Endometrial microvascular endothelial cells (primary cell): Measurements from ENCODE around the gene C17orf114.

Experiments
- in situ Hi-C: cut with HindIII; loops from 2 replicates; pipeline ENCODE4 v1.10.0; 2017; ENCODE audit warnings: low sequenced_read_pairs, low pct_unique_long_range_greater_than_20kb; ENCODE audit errors: inconsistent ontology term

C17orf114 gene

DNA sequence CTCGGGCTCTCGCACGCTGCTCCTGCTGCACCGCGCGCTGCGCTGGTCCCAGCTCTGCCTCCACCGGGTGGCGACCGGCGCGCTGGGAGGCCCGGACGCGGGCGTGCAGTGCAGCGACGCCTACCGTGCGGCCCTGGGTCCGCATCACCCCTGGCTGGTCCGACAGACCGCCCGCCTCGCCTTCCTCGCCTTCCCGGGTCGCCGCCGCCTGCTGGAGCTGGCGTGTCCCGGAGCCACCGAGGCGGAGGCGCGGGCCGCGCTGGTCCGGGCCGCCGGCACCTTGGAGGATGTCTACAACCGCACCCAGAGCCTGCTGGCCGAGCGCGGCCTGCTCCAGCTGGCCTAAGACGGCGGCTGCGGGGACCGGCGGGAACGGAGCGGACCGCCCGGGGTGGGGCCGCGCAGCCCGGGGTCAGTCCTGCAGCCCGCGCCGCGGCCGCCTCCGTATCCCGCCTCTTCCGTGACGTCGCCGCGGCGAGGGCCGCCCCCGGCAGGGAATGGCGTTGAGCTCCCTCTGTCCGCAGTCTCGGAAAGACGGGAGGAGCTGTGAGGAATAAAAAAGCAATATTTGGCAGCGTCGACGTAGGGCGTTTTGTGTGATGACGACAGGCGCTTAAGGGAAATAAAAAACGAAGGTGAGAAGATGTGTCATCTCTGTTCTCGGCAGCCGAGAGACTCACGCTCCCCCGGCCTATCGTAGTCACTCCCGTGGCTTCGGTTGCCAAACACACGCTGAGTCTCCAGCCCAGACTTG is 12.0 kb downstream of the C17orf114 start:
- in situ Hi-C loops = no loop called here

DNA sequence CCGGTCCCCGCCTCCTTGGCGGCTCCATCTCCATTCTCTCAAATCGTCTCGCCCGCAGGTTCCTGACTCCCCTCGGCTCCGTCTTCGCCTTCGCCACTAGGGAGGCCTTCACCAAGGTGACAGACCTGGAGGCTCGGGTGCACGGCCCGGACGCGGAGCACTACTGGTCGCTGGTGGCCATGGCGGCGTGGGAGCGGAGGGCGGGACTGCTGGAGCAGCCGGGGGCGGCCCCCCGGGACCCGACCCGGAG is 12.5 kb downstream of the C17orf114 start:
- in situ Hi-C loops = no loop called here

DNA sequence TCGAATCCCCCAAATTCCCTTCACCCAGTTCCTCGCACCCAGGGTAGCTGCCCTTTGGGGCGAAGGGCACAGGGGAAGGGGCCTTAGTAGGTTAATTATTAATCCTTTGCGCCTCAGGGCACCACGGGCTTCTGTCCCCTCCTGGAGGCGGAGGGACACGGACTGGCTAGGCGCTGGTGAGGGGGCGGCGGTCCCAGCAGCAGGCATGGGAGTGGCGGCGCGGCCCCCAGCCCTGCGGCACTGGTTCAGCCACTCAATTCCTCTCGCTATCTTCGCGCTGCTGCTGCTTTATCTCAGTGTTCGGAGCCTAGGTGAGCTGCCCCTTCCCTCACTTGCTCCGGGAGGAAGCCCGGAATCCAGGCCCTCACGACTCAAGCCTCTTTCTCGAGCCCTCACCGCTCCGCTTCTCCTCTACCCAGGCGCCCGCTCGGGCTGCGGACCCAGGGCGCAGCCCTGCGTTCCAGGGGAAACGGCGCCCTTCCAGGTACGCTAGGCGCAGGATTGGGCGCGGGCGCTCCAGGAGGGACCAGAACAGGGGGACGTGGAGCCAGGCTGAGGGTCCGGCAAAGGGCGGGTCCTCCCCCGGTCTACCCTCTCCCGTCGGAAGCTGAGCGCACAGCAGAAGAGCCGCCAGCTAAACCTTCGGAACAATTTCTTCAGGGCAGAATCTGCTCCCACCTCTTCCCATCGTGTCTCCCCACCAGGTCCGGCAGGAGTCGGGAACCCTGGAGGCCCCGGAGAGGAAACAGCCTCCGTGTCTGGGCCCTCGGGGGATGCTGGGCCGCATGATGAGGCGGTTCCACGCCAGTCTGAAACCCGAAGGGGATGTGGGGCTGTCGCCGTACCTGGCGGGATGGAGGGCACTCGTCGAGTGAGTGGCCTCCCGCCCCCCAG is 13.1 kb downstream of the C17orf114 start, which contains the start of gene GLTPD2:
Gene GLTPD2, plus strand, starts transcription at position 158 of the 894 bp plus-strand sequence. Its CDS starts 48 bp downstream, at position 206.
- in situ Hi-C loops = no loop called here

DNA sequence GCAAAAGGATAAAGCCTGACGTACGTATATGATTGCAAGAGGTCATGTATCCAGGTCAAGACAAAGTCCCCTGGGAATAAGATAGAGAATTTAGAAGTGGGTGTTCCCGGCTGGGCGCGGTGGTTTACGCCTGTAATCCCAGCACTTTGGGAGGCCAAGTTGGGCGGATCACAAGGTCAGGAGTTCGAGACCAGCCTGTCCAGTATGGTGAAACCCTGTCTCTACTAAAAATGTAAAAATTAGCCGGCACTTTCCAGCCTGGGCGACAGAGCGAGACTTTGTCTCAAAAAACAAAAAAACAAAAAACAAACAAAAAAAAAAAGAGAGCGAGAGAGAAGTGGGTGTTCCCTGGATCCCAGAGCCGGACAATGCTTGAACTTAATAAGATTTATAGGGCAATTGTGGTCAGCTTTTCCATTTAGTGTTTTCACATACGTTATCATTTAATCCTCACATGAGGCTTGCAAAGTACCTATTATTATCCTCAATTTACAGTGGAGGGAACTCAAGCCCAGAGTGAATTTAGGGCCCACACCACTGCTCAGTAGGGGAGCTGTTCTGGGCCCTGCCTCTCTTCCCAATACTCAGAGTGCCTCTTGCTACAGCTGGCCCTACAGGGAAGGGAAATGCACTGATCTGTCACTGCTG is 13.8 kb downstream of the C17orf114 start:
- in situ Hi-C loops = no loop called here

DNA sequence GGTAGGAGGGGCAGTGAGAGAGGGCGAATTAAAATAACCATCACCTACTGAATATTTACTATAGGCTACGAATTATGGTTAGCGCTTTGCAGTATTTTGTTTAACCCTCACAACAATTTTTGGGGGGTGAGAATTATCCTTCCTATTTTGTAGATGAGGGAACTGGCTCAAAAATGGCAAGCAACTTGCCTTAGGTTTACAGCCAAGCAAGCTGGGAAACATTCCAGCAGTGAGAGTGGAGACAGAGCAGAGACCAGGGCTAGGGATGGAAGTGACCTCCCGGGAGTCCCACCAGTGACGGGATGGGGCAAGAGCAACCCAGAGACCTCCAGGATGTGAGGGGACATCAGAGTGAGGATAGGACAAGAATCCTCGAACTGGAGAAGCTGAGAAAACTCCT is 15.6 kb downstream of the C17orf114 start:
- in situ Hi-C loops = no loop called here

DNA sequence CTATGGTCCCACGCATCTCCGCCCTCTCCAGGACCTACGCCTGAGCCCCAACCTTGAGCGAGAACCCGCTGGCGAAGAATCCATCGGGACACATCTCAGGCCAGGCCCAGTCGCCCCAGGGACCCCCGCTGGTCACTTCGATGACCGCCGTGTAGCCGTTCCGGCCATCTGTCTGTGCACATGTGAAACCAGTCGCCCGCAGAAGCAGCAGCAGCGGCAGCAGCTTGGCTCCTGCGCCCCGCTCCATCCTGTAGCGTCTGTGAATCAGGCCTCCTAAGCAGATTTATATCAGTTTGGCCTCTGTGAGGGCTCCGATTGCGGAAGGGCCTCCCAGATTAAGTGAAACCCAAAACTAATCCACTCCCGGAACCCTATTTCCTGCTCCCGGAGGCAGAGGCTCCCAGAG is 16.0 kb downstream of the C17orf114 start, which contains the start of gene VMO1:
Gene VMO1, minus strand, starts transcription at position 259 of the 406 bp plus-strand sequence. Its CDS starts 12 bp downstream, at position 247.
- in situ Hi-C loops = no loop called here

DNA sequence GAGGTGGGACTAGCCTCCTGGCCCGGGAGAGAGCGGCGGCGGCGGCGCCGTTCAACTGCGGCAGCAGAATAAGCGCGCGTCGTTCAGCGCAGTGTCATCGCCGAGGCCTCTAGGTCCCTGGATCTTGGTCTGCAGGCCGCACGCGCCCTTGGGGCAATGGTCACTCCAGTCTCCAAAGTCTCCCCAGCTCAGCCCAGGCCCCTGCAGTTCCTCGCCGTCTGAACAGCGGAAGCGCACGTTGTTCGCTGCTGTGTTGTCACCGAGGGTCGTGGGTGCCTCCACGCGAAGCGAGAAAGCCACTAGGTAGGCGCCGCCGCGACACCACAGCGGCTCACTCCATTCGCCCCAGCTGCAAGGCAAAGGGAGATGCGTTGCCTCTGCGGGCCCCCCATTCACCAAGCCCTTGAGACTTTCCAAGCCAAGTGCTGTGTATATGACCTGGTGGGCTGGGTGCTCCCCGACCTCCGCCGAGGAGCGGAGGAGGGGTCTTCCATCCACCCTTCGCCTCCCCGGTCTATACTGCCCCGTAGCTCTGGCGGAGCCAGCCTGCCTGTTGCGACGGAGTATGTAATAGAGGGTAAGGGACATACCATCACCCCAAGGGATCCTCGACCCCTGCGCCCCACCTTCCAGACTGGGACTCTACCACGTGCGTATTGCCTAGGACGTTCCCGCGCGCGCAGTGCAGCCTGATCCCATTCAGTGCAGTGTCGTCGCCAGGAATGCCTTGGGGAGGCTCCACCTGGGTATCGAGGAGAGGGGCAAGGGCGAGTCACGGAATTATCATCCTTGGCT is 16.6 kb downstream of the C17orf114 start:
- in situ Hi-C loops = no loop called here

DNA sequence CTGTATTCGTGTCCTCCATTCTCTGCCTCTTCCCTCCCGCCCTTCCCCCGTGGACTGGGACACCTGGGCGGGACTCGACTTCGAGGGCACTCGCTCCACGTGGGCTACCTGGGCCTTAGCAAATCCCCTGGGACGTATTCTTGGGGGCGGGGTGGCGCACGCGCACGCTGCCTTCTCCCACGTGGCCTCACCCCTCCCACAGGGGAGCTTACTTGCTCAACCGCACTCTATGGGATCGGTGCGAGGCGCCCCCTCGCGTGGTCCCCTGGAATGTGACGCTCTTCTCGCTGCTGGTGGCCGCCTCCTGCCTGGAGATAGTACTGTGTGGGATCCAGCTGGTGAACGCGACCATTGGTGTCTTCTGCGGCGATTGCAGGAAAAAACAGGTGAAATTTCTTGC is 19.5 kb downstream of the C17orf114 start:
- in situ Hi-C loops = no loop called here

DNA sequence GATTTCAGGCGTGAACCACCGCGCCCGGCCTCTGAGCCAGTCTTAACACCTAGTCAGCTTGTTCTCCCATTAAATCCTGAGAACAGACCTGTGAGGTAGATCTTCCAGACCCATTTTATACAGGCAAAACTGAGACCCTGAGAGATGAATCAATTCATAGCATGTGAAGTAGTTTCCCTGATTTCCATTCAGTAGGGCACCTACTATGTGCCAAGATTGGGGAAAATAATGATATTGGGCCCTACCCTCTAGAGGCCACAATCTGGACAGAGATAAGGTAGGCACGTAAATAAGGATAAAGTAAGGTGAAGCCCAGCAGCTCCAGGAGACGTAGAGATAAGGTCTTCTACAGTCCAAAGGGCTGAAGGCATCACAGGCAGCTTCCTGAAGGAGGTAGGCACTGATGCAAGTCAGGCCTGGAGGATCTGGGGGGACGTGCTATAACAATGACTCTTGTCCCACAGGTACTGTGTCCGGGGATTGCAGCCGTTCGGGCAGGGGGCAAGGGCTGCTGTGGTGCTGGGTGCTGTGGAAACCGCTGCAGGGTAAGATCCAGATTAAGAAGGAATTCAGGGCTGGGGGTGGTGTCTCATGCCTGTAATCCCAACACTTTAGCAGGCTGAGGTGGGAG is 21.7 kb downstream of the C17orf114 start:
- in situ Hi-C loops = no loop called here

DNA sequence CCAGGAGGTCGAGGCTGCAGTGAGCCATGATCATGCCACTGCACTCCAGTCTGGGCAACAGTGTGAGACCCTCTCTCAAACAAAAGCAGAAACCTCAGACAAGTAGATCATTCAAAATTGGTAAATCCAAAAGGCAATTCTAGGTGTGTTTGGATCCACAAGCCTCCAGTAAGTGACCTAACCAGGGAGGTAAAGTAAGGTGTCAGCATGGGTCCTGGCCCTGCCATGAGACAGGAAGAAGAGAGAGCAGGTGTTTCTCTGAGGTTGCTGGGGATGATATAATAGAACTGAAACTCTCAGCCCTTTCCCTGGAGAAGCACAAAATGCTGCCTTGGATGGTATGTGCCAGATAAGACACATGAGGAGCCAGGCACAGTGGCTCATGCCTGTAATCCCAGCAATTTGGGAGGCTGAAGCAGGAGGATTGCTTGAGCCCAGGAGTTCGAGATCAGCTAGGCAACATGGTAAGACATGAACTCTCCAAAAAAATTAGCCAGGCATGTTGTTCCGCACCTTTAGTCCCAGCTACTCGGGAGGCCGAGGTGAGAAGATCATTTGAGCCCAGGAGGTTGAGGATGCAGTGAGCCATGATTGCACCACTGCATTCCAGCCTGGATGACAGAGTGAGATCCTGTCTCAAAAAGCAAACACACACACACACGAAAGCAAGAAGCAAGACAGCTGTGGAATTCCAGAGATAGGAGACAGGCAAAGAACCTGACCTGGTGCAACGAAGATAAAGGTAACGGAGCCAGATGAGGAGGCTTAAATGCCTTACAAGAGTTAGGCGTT is 24.0 kb downstream of the C17orf114 start:
- in situ Hi-C loops = no loop called here

DNA sequence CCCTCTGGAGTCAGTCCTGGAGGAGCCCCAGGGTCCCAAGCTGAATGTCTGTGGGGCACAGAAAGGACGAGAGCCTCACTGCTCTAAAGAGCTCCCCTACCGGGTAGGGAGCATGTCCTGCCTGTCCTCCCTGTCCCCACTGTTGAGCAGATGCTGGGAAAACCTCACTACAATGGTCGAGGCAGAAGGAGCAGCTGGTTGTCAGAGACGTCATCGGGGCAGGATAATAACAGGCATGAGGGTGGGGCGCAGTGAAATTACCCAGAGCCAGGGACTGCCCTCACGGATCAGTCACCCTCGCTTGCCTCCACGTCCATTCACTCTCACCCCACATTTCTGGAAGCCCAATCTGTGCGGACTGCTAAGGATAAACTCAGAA is 29.9 kb downstream of the C17orf114 start:
- in situ Hi-C loops = no loop called here

DNA sequence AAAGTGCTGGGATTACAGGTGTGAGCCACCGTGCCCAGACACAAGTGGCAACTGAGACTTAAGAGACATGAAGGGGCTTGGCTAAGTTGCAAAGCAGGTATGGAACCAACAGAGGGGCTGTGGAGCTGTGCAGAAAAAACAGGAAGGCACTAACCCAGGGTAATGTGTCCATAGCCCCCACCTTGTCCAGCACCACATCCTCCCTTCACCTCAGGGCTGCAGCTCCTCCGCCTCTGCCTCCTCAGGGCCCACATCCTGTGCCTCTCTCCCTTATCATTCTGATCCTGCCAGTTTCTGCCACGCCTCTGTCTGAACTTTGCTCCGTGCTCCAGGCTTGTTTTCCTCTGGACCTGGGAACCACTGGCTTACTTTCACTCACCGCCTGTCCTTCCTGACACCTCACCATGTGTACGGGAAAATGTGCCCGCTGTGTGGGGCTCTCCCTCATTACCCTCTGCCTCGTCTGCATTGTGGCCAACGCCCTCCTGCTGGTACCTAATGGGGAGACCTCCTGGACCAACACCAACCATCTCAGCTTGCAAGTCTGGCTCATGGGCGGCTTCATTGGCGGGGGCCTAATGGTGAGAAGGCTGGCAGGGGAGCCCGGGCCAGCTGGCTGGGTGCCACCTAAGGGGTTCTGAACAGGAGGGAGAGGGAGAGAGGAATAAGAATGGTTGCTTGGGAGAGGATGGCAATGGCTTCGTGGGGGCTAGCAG is 30.5 kb downstream of the C17orf114 start, which contains the start of gene TM4SF5:
Gene TM4SF5, plus strand, starts transcription at position 368 of the 716 bp plus-strand sequence. Its CDS starts 37 bp downstream, at position 405.
- in situ Hi-C loops = no loop called here

DNA sequence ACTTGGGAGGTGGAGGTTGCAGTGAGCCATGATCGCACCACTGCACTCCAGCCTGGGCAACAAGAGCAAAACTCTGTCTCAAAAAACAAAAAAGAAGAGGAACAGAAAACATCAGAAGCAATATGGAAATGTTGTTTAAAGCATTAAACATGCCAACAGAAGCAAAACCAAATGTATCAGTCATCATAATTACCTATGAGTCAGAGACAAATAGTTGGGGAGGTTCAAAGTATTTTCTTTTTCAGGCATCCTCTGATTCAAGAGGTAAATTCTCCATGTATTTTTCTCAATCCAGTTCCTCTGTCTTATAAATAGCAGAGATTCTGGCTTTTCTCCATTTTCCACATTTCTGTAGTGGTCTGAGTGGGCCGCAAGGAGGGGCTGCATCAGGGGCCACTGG is 32.5 kb downstream of the C17orf114 start:
- in situ Hi-C loops = no loop called here

DNA sequence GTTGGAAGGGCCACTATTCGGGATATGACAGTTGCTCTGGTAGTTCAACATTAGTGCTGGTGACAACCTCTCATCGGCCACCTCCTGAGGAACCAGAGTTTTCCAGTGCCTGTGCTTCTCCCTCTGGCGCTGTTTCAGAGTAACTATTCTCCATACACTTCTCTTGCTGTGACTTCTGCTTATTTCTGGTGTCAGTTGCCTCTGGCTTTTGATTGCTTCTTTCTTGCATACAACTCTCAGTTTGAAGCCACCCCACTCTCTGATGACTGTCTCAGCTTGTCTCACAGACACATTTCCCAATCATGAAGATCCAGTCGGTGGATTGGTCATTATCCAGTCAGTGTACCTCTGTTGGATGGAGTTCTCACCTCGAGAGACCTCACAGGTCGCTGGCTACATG is 33.8 kb downstream of the C17orf114 start:
- in situ Hi-C loops = no loop called here

DNA sequence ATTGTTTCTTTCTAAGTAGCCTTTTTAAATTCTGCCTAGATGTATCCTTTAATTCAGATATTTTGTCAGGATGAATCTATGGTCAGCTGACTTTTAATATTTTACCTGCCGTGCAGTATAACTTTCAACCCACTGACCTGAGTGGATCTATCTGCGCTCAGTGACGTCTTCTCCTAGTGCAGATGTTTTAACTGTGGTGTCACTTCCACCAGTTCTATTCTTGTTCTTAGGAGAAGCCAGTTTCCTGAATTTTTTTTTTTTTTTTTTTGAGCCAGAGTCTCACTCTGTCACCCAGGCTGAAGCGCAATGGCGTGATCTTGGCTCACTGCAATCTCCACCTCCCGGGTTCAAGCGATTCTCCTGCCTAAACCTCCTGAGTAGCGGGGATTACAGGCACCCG is 35.4 kb downstream of the C17orf114 start:
- in situ Hi-C loops = no loop called here

DNA sequence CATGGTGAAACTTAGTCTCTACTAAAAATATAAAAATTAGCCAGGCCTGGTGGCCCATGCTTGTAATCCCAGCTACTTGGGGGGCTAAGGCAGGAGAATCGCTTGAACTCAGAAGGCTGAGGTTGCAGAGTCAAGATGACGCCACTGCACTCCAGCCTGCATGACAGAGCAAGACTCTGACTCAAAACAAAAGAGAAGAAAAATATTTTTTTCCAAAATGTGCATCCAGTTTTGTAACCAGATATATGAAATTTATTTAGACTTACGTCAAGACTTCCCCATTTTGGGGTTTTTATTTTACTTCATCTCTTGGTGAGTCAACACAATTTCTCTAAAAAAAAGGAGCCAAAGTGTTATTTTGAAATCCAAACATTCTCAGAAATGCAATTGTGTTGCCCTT is 35.9 kb downstream of the C17orf114 start:
- in situ Hi-C loops = no loop called here

DNA sequence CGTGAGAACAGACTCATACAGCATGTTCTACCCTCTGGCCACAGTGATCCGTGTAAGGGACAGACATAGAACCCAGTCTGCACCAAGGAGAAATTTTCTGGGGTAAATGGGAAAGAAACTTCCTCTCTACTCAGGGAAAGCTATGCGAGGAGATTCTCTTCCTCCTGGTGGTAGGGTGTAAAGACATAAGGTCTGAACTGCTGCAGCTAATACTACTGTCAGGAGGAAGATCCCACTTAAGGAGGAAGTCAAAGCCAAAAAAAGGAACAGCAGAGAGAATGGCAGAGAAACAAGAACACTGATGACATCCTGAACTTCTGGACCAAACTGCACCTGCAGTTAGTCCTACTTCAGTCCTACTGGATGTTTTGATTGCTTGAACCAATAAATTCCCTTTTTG is 37.5 kb downstream of the C17orf114 start:
- in situ Hi-C loops = no loop called here
